Measurements from ENCODE around the gene KRTAP12-2. TPM values are rescaled to one million over a fixed set of nuclear protein-coding genes. Genes with fewer than 3 reads are reported as not detected.

Gene KRTAP12-2
- total RNA-seq, 4 donors from 2014 or later: not detected

- ATAC-seq (ENCODE audit: low FRiP score): no peak
- DNase-seq (ENCODE audit: low spot score): no peak
- no peak for TF ChIP-seq CTCF (IDR thresholded peaks at IDR 0.05)
These were observed 49.6 kb downstream of the KRTAP12-2 start for GRCh38 chr21:44617071-44617501.

- DNase-seq (ENCODE audit: low spot score): no peak
These were observed 50.2 kb downstream of the KRTAP12-2 start for GRCh38 chr21:44616591-44616926.

More at GRCh38 chr21:44616591-44616926, 50.2 kb downstream of the KRTAP12-2 start:
- TF ChIP-seq CTCF (IDR thresholded peaks at IDR 0.05): no peak
- ATAC-seq (ENCODE audit: low FRiP score): no peak

Small RNAs within 50 kb of the gene (small RNA-seq; reads per million reads assigned to genes)
- not detected for gene KRTAP12-6P

Other genes starting within 250 kb of the KRTAP12-2 start
- gene LRRC3, start 211.4 kb downstream of the KRTAP12-2 start, total RNA-seq: 1 to 10 TPM; 1.4 to 4.4 (median 3.6) TPM
- gene KRTAP10-1, start 126.7 kb downstream of the KRTAP12-2 start, total RNA-seq: not detected
- gene KRTAP10-2, start 115.4 kb downstream of the KRTAP12-2 start, total RNA-seq: not detected
- gene KRTAP10-3, start 108.1 kb downstream of the KRTAP12-2 start, total RNA-seq: not detected
- not detected for gene KRTAP10-4, start 93.2 kb downstream of the KRTAP12-2 start, total RNA-seq
- not detected for gene KRTAP10-5, start 86.3 kb downstream of the KRTAP12-2 start, total RNA-seq
- not detected for gene KRTAP10-6, start 74.4 kb downstream of the KRTAP12-2 start, total RNA-seq
- not detected for gene KRTAP10-7, start 66.3 kb downstream of the KRTAP12-2 start, total RNA-seq
- gene KRTAP10-8, start 54.8 kb downstream of the KRTAP12-2 start, total RNA-seq: not detected
- not detected for gene KRTAP10-9, start 39.8 kb downstream of the KRTAP12-2 start, total RNA-seq
- not detected for gene KRTAP10-10, start 29.6 kb downstream of the KRTAP12-2 start, total RNA-seq
- gene KRTAP10-11, start 20.5 kb downstream of the KRTAP12-2 start, total RNA-seq: not detected
- gene KRTAP12-4, start 12.3 kb downstream of the KRTAP12-2 start, total RNA-seq: not detected
- not detected for gene KRTAP12-3, start 9.0 kb downstream of the KRTAP12-2 start, total RNA-seq
- not detected for gene KRTAP12-1, start 15.2 kb upstream of the KRTAP12-2 start, total RNA-seq
- gene KRTAP10-12, start 30.2 kb upstream of the KRTAP12-2 start, total RNA-seq: not detected
- gene TSPEAR, start 44.6 kb upstream of the KRTAP12-2 start, total RNA-seq: under 1 TPM in 1 of 4 donors, not detected in 3; 0.19 TPM
- 100 to 1,000 TPM in 3 of 4 donors, 10 to 100 TPM in 1; 95.8 to 187 (median 103) TPM for gene UBE2G2, start 134.9 kb upstream of the KRTAP12-2 start, total RNA-seq
- 10 to 100 TPM; 55.5 to 62.9 (median 60.2) TPM for gene SUMO3, start 151.1 kb upstream of the KRTAP12-2 start, total RNA-seq
- gene PTTG1IP, start 206.8 kb upstream of the KRTAP12-2 start, total RNA-seq: 100 to 1,000 TPM; 200 to 241 (median 214) TPM